ENCODE data around the gene SFTPD.
"Not testable (repeated sequence)": the region's sequence is repeated elsewhere in the genome, so short reads cannot be mapped to it uniquely, and the experiment has no call there.

Gene SFTPD

GRCh38 chr10:79904671-79905321 lies 44.1 kb downstream of the SFTPD start:
- in situ Hi-C loops (cut with HindIII; ENCODE audit: low pct_unique_long_range_greater_than_20kb, low sequenced_read_pairs), result no loop called here
- no peak for TF ChIP-seq JUND (IDR thresholded peaks at IDR 0.05; ENCODE audit: low read depth)
- DNase-seq (ENCODE audit: low read depth in 1 of 2, low spot score in 1 of 2), result peak; percentile 6 to 36

- DNase-seq (ENCODE audit: low read depth in 1 of 2, low spot score in 1 of 2); in situ Hi-C loops (cut with HindIII; ENCODE audit: low pct_unique_long_range_greater_than_20kb, low sequenced_read_pairs): not testable (repeated sequence)
Measured at GRCh38 chr10:79901571-79901970, 47.3 kb downstream of the SFTPD start.

GRCh38 chr10:79898597-79899325 lies 50.1 kb downstream of the SFTPD start:
- in situ Hi-C loops (cut with HindIII; ENCODE audit: low pct_unique_long_range_greater_than_20kb, low sequenced_read_pairs), result no loop called here
- TF ChIP-seq JUND (IDR thresholded peaks at IDR 0.05; ENCODE audit: low read depth), result no peak
- no peak for DNase-seq (ENCODE audit: low read depth in 1 of 2, low spot score in 1 of 2)

DNA sequence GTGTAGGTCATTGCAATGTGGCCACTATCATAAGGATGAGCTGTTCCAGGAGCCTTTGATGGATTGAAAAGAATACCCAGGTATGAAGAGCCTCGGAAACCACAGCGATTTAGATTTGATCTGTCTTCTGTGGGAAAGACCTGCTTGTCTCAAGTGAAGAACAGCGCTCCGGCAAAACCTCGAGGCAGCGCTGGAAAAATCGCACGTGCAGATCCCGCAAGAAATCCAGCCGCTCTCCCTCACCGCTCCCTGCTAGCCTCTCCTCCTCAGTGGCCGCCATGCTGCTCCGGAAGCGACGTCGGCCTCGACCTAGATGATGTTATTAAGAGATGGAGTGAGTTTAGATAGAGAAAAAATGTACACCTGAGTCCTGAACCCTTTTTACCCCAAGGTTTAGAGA lies 56.0 kb downstream of the SFTPD start:
- in situ Hi-C loops (cut with HindIII; ENCODE audit: low pct_unique_long_range_greater_than_20kb, low sequenced_read_pairs), result not testable (repeated sequence)

DNA sequence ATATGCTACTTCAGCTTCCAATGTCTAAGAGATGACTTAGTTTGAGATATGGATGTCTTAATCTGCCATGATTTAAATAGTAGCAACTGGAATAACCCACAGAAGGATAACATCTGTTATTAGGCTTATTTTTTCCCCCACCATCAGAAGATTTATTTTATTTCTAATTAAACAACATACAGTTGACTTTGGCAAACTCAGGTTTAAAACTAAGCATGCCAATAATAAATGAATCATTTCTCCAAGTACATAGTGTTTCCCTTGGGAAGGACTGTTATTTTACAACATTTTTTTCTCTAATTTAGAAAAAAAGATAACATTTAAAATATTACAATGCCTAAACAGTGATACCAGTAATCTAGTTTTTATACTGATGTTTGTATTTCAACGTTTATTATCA lies 58.4 kb downstream of the SFTPD start:
- no peak for DNase-seq (ENCODE audit: low read depth in 1 of 2, low spot score in 1 of 2)
- TF ChIP-seq JUND (IDR thresholded peaks at IDR 0.05; ENCODE audit: low read depth), result no peak
- in situ Hi-C loops (cut with HindIII; ENCODE audit: low pct_unique_long_range_greater_than_20kb, low sequenced_read_pairs), result no loop called here

More for the DNA sequence above, 56.0 kb downstream of the SFTPD start:
- not testable (repeated sequence) for DNase-seq (ENCODE audit: low read depth in 1 of 2, low spot score in 1 of 2)

DNA sequence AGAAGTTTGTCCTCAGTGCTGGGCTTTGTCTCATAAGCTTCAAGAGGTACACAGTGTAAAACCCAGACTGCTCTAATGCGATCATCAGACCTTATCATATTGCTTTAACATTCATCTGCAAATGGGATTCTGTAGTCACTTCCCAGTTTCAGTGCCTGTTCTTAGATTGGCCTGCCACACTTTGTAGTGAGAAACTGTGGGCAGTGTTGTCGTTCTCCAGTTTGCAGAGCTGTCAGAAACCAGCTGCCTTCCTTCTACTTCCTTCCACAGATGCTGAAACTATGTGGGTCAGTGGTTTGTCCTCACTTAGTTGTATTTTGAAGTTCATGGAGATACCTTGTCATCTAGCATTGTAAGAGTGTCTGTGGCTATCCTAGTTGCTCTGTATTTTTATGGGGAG lies 59.9 kb downstream of the SFTPD start:
- in situ Hi-C loops (cut with HindIII; ENCODE audit: low pct_unique_long_range_greater_than_20kb, low sequenced_read_pairs); DNase-seq (ENCODE audit: low read depth in 1 of 2, low spot score in 1 of 2): not testable (repeated sequence)
